Chondrocyte (in vitro differentiated cells): ENCODE data around the gene ZNF346. TPM values are rescaled to one million over a fixed set of nuclear protein-coding genes. Genes with fewer than 3 reads are reported as not detected.
"Not testable (repeated sequence)": the region's sequence is repeated elsewhere in the genome, so short reads cannot be mapped to it uniquely, and the experiment has no call there.

Source experiments
- DNase-seq: peaks from one replicate; pipeline ENCODE4 v3.0.0; 2021; ENCODE audit warnings: mixed read lengths, low spot score
- H3K27ac Mint-ChIP-seq: one replicate; pipeline ENCODE4 v1.8.0; 2021; ENCODE audit warnings: mild to moderate bottlenecking, moderate library complexity, mixed read lengths; ENCODE audit not compliant: unreplicated experiment
- H3K27me3 Mint-ChIP-seq: 2 replicates; pipeline ENCODE4 v1.8.0; 2021; ENCODE audit warnings: low read depth, mixed read lengths
- H3K36me3 Mint-ChIP-seq: 2 replicates; pipeline ENCODE4 v1.8.0; 2021; ENCODE audit warnings: low read depth, mixed read lengths
- H3K4me1 Mint-ChIP-seq: 2 replicates; pipeline ENCODE4 v1.8.0; 2021; ENCODE audit warnings: low read depth, mild to moderate bottlenecking, mixed read lengths
- H3K4me3 Mint-ChIP-seq: one replicate; pipeline ENCODE4 v1.8.0; 2021; ENCODE audit warnings: mild to moderate bottlenecking, moderate library complexity, mixed read lengths; ENCODE audit not compliant: unreplicated experiment
- H3K9me3 Mint-ChIP-seq: 2 replicates; pipeline ENCODE4 v1.8.0; 2021; ENCODE audit warnings: low read depth, mixed read lengths
- CTCF ChIP-seq: fragments of 200-600 bp; sonication (generic); IDR thresholded peaks from 2 replicates; pipeline ENCODE4 v1.5.0; 2021; ENCODE audit warnings: antibody characterized with exemption, mild to moderate bottlenecking, moderate library complexity
- total RNA-seq: library from RNA; stranded (reverse); gene quantifications from 3 replicates; pipeline ENCODE4 v1.2.1, GENCODE V29; 2021

The ZNF346 gene
- total RNA-seq, 1 donor from 2014 or later, result 15.1 TPM

- Mint-ChIP-seq H3K36me3 (no peaks in the 10 kb centered on the region), H3K27ac (peak overlapping the region; percentile 71), H3K4me1 (peaks cover 28% of the 10 kb centered on the region), H3K9me3 (peaks cover 4% of the 10 kb centered on the region), H3K27me3 (no peaks in the 10 kb centered on the region), H3K4me3 (no peak overlapping the region)
- TF ChIP-seq CTCF, result no peak
- no peak for DNase-seq
Observed at GRCh38 chr5:176995896-176996767, 26.4 kb upstream of the ZNF346 start.

GRCh38 chr5:176996780-176997179, 25.7 kb upstream of the ZNF346 start:
- Mint-ChIP-seq H3K9me3 (peaks cover 4% of the 10 kb centered on the region), H3K4me1 (peaks cover 28% of the 10 kb centered on the region), H3K4me3 (no peak overlapping the region), H3K36me3 (no peaks in the 10 kb centered on the region), H3K27me3 (no peaks in the 10 kb centered on the region), H3K27ac (peak overlapping the region; percentile 71)
- no peak for DNase-seq
- no peak for TF ChIP-seq CTCF

- no peak for DNase-seq
- Mint-ChIP-seq H3K27ac (no peak overlapping the region), H3K4me1 (peaks cover 32% of the 10 kb centered on the region), H3K36me3 (no peaks in the 10 kb centered on the region), H3K4me3 (no peak overlapping the region), H3K9me3 (peaks cover 4% of the 10 kb centered on the region), H3K27me3 (no peaks in the 10 kb centered on the region)
- TF ChIP-seq CTCF, result no peak
Observed at GRCh38 chr5:176998828-176999227, 23.7 kb upstream of the ZNF346 start.

GRCh38 chr5:176999526-176999925, 23.0 kb upstream of the ZNF346 start:
- H3K4me1 Mint-ChIP-seq, result peaks cover 36% of the 10 kb centered on the region
- H3K27ac Mint-ChIP-seq, DNase-seq, H3K27me3 Mint-ChIP-seq, H3K4me3 Mint-ChIP-seq, H3K36me3 Mint-ChIP-seq, H3K9me3 Mint-ChIP-seq: not testable (repeated sequence)

- no peaks in the 10 kb centered on the region for H3K36me3 Mint-ChIP-seq
- peaks cover 25% of the 10 kb centered on the region for H3K4me1 Mint-ChIP-seq
- DNase-seq, result no peak
- no peaks in the 10 kb centered on the region for H3K27me3 Mint-ChIP-seq
- no peak for TF ChIP-seq CTCF
- H3K4me3 Mint-ChIP-seq, result no peak overlapping the region
- no peaks in the 10 kb centered on the region for H3K9me3 Mint-ChIP-seq
- no peak overlapping the region for H3K27ac Mint-ChIP-seq
Observed at GRCh38 chr5:177003649-177004048, 18.8 kb upstream of the ZNF346 start.

- no peak for TF ChIP-seq CTCF
- DNase-seq, result no peak
- peaks cover 25% of the 10 kb centered on the region for H3K4me1 Mint-ChIP-seq
- peak overlapping the region; percentile 99 for H3K27ac Mint-ChIP-seq
- peak overlapping the region; percentile 91 for H3K4me3 Mint-ChIP-seq
- H3K27me3 Mint-ChIP-seq, result no peaks in the 10 kb centered on the region
- no peaks in the 10 kb centered on the region for H3K36me3 Mint-ChIP-seq
- H3K9me3 Mint-ChIP-seq, result no peaks in the 10 kb centered on the region
Observed at GRCh38 chr5:177004961-177005360, 17.5 kb upstream of the ZNF346 start.
